HepG2 (cell line): Measurements from ENCODE around the gene HAGHL. TPM values are rescaled to one million over a fixed set of nuclear protein-coding genes. Genes with fewer than 3 reads are reported as not detected.

Experiments used
- ATAC-seq: fragments of 200-7000 bp; cut with Tn5 transposase; 3 replicates; pipeline ENCODE4 v1.9.1; 2020; ENCODE audit warnings: mild to moderate bottlenecking, moderate library complexity
- BruUV-seq: library from RNA; stranded (reverse); fragments of 400-500 nt; replicated peaks from 2 replicates; lab custom pipeline; 2021; lab: Mats Ljungman, UMichigan
- CTCF ChIA-PET: fragments of 300-600 bp; formaldehyde crosslinking; extraction: SDS; loops from one replicate; lab custom pipeline; 2021; ENCODE audit warnings: low total read pairs, inconsistent platforms, low intra/inter-chr PET ratio; lab: Yijun Ruan, JAX
- POLR2A ChIA-PET: fragments of 350-600 bp; sonication (Branson Sonifier 250); formaldehyde crosslinking; loops from one replicate; lab custom pipeline; 2020; ENCODE audit warnings: antibody characterized with exemption, inconsistent platforms; lab: Yijun Ruan, JAX
- DNase-seq: peaks from one replicate; pipeline ENCODE4 v3.0.0-alpha.2; 2015; ENCODE audit warnings: low spot score
- FAIRE-seq: peaks from 3 replicates; lab custom pipeline; 2011; peaks lifted over from hg19 to GRCh38; lab: Jason Lieb, UNC
- H2AFZ ChIP-seq: one replicate; pipeline ENCODE4 v1.6.1; 2011; ENCODE audit warnings: low read length, inconsistent platforms
- H3K27ac ChIP-seq: fragments of 300-600 bp; 3 replicates; pipeline ENCODE4 v1.8.0; 2011; ENCODE audit warnings: mixed run types, mild to moderate bottlenecking, mixed read lengths, low read length, inconsistent platforms; ENCODE audit not compliant: insufficient read depth; ENCODE audit errors: extremely low read length
- H3K27me3 ChIP-seq, 2 experiments: fragments of 200-600 bp in 1 of 2; 2 replicates in 1 of 2; 3 replicates in 1 of 2; pipeline versions ENCODE4 v1.6.0 to v1.8.0; 2011; ENCODE audit warnings: low read length in 2 of 2, mild to moderate bottlenecking in 2 of 2, moderate library complexity in 2 of 2, inconsistent platforms in 1 of 2; ENCODE audit not compliant: insufficient read depth in 2 of 2, control insufficient read depth in 1 of 2
- H3K36me3 ChIP-seq, 2 experiments: fragments of 200-600 bp in 1 of 2; replicated peaks in 1 of 2; 2 replicates in 1 of 2; 3 replicates in 1 of 2; pipeline versions ENCODE4 v1.5.1 to v1.8.0; 2011; ENCODE audit warnings: low read length in 2 of 2, inconsistent platforms in 1 of 2; ENCODE audit not compliant: insufficient read depth in 2 of 2, control insufficient read depth in 1 of 2
- H3K4me1 ChIP-seq: 2 replicates; pipeline ENCODE4 v1.5.1; 2012; ENCODE audit warnings: low read length, inconsistent platforms; ENCODE audit not compliant: insufficient read depth
- H3K4me2 ChIP-seq: 2 replicates; pipeline ENCODE4 v1.6.0; 2011; ENCODE audit warnings: low read depth, low read length, inconsistent platforms
- H3K4me3 ChIP-seq, 3 experiments: fragments of 200-600 bp in 1 of 3; sonication (generic), shearing (Covaris generic) in 1 of 3; replicated peaks in 1 of 3; 2 replicates each; pipeline ENCODE4 v1.5.1; 2011 to 2016; ENCODE audit warnings: low read length in 3 of 3, inconsistent platforms in 2 of 3, low read depth in 2 of 3, mild to moderate bottlenecking in 2 of 3, control low read depth in 1 of 3, mixed read lengths in 1 of 3; ENCODE audit not compliant: insufficient read depth in 1 of 3
- H3K79me2 ChIP-seq: one replicate; pipeline ENCODE4 v1.6.1; 2011; ENCODE audit warnings: low read length, inconsistent platforms; ENCODE audit not compliant: insufficient read depth
- H3K9ac ChIP-seq: 2 replicates; pipeline ENCODE4 v1.6.0; 2011; ENCODE audit warnings: mild to moderate bottlenecking, low read depth, low read length, inconsistent platforms; ENCODE audit not compliant: insufficient read depth
- H3K9me3 ChIP-seq: 2 replicates; pipeline ENCODE4 v1.5.1; 2012; ENCODE audit warnings: mild to moderate bottlenecking, low read length
- H4K20me1 ChIP-seq: 2 replicates; pipeline ENCODE4 v1.6.0; 2011; ENCODE audit warnings: inconsistent platforms, mild to moderate bottlenecking, low read length, moderate library complexity; ENCODE audit not compliant: insufficient read depth
- AGO2 ChIP-seq: fragments of 200-400 bp; formaldehyde crosslinking; optimal IDR thresholded peaks from 2 replicates; pipeline ENCODE3; 2017; ENCODE audit warnings: mild to moderate bottlenecking, low read depth, low read length, moderate library complexity
- FOSL2 ChIP-seq: sonication (generic); formaldehyde crosslinking; IDR thresholded peaks from 2 replicates; pipeline ENCODE4 v1.4.0; 2020; ENCODE audit warnings: missing genetic modification reagents
- HNF4A ChIP-seq: sonication (generic); formaldehyde crosslinking; IDR thresholded peaks from 2 replicates; pipeline ENCODE4 v1.4.0; 2020; ENCODE audit warnings: missing genetic modification reagents
- KDM2A ChIP-seq: sonication (generic); formaldehyde crosslinking; IDR thresholded peaks from 2 replicates; pipeline ENCODE4 v1.4.0; 2020; ENCODE audit warnings: low read depth, missing genetic modification reagents, borderline replicate concordance
- NFE2L1 ChIP-seq: sonication (generic); formaldehyde crosslinking; IDR thresholded peaks from 2 replicates; pipeline ENCODE4 v1.4.0; 2020; ENCODE audit warnings: missing genetic modification reagents, mild to moderate bottlenecking, borderline replicate concordance
- POLR2A ChIP-seq, 2 experiments: IDR thresholded peaks; 2 replicates each; pipeline ENCODE4 v1.6.1; 2011; ENCODE audit warnings: low read depth in 2 of 2, low read length in 2 of 2, mild to moderate bottlenecking in 1 of 2, moderate library complexity in 1 of 2; ENCODE audit not compliant: insufficient read depth in 1 of 2
- RAD51 ChIP-seq: fragments of 450-650 bp; IDR thresholded peaks from 2 replicates; pipeline ENCODE4 v1.6.1; 2016; ENCODE audit warnings: borderline replicate concordance
- RBFOX2 ChIP-seq: fragments of 200-400 bp; formaldehyde crosslinking; IDR thresholded peaks from 2 replicates; pipeline ENCODE4 v1.6.1; 2017; ENCODE audit warnings: low read depth, mild to moderate bottlenecking, low read length
- RFX3 ChIP-seq: IDR thresholded peaks from 2 replicates; pipeline ENCODE4 v1.6.1; 2016; ENCODE audit warnings: missing biosample characterization, missing genetic modification reagents
- RFXAP ChIP-seq: sonication (generic); formaldehyde crosslinking; IDR thresholded peaks from 2 replicates; pipeline ENCODE4 v1.4.0; 2020; ENCODE audit warnings: missing genetic modification reagents, borderline replicate concordance
- SNAPC5 ChIP-seq: sonication (generic); formaldehyde crosslinking; IDR thresholded peaks from 2 replicates; pipeline ENCODE4 v1.8.1; 2023; ENCODE audit warnings: mild to moderate bottlenecking, missing genetic modification reagents, borderline replicate concordance
- SP140L ChIP-seq: sonication (generic); formaldehyde crosslinking; IDR thresholded peaks from 2 replicates; pipeline ENCODE4 v1.4.0; 2020; ENCODE audit warnings: missing genetic modification reagents, borderline replicate concordance
- SRSF9 ChIP-seq: fragments of 200-400 bp; formaldehyde crosslinking; IDR thresholded peaks from 2 replicates; pipeline ENCODE4 v1.6.1; 2018; ENCODE audit warnings: borderline replicate concordance, mild to moderate bottlenecking, low read depth, low read length; ENCODE audit not compliant: insufficient read depth, poor library complexity, severe bottlenecking
- TGIF2 ChIP-seq: IDR thresholded peaks from 2 replicates; pipeline ENCODE4 v1.6.1; 2016; ENCODE audit warnings: control low read depth, missing compliant biosample characterization
- THRA ChIP-seq: sonication (generic); formaldehyde crosslinking; IDR thresholded peaks from 2 replicates; pipeline ENCODE4 v1.4.0; 2020; ENCODE audit warnings: missing genetic modification reagents, borderline replicate concordance
- ZC3H13 ChIP-seq: sonication (generic); formaldehyde crosslinking; IDR thresholded peaks from 2 replicates; pipeline ENCODE4 v1.8.1; 2023; ENCODE audit warnings: mild to moderate bottlenecking, missing genetic modification reagents, moderate library complexity
- ZFY ChIP-seq: sonication (generic); formaldehyde crosslinking; IDR thresholded peaks from 2 replicates; pipeline ENCODE4 v1.4.0; 2020; ENCODE audit warnings: missing genetic modification reagents
- ZNF569 ChIP-seq: sonication (generic); formaldehyde crosslinking; IDR thresholded peaks from 2 replicates; pipeline ENCODE4 v1.5.0; 2020; ENCODE audit warnings: mild to moderate bottlenecking, missing genetic modification reagents, moderate library complexity, borderline replicate concordance
- WGBS: methylation state at CpG from one replicate; pipeline ENCODE4 v1.1.6; 2017; ENCODE audit warnings: low lambda C conversion rate; 5-methylcytosine and 5-hydroxymethylcytosine counted together
- in situ Hi-C: cut with HindIII; loops from 2 replicates; pipeline ENCODE4 v1.10.0; 2017; ENCODE audit warnings: low pct_unique_long_range_greater_than_20kb; ENCODE audit not compliant: extremely low pct_ligation_motif_present
- intact Hi-C: fragments of 100-400 bp; cut with micrococcal nuclease; formaldehyde crosslinking; loops from one replicate; pipeline ENCODE4 v1.10.0; 2022; ENCODE audit not compliant: unreplicated experiment
- polyA plus RNA-seq, 8 experiments: library from polyadenylated mRNA; depleted of rRNA in 3 of 8; stranded (reverse) in 7 of 8; unstranded in 1 of 8; fragments of >200 nt; fragmentation: Illumina TruSeq in 4 of 8; extraction: Trizol in 4 of 8; gene quantifications; 2 replicates each; pipeline versions ENCODE4 v1.2.1 to v1.2.3, GENCODE V29; 2011 to 2016; ENCODE audit warnings: low read depth in 4 of 8, missing spikeins in 1 of 8, mixed read lengths in 1 of 8; ENCODE audit not compliant: insufficient read depth in 1 of 8
- total RNA-seq, 5 experiments: library from RNA; depleted of rRNA; stranded (reverse); fragments of >200 nt; fragmentation: Illumina TruSeq; extraction: Trizol; gene quantifications; 2 replicates each; pipeline ENCODE4 v1.2.3, GENCODE V29; 2016; ENCODE audit warnings: low read depth in 1 of 5

HAGHL gene
- total and polyA plus RNA-seq, 2 of the 13 experiments (the other 11 are each of a cell fraction or from before 2014, with no cell fraction given) = 3.4 to 8.4 TPM

GRCh38 chr16:729768-730665, 3.1 kb downstream of the HAGHL start:
- Histone ChIP-seq H2AFZ (no peak overlapping the region), H3K9ac (no peak overlapping the region), H3K27ac (no peak overlapping the region), H4K20me1 (0 out of 2 replicates have a peak, but pooled peaks cover 2% of the 10 kb centered on the region), H3K4me1 (peaks cover 11% of the 10 kb centered on the region), H3K4me2 (no peak overlapping the region), H3K79me2 (no peaks in the 10 kb centered on the region), H3K27me3 (peaks cover 0 to 3% of the 10 kb centered on the region in 2 experiments; a peak in 1 of 5 replicates), H3K9me3 (no peaks in the 10 kb centered on the region), H3K4me3 (no peak overlapping the region), H3K36me3 (peaks cover 3 to 8% of the 10 kb centered on the region in 2 experiments; a peak in 2 of 5 replicates)
- BruUV-seq = no TSS peak
- CTCF ChIA-PET = no interaction called here
- ATAC-seq (no peak), DNase-seq (no peak), FAIRE-seq (no peak)
- WGBS = 96% methylated on average over 16 of the region's 37 CpGs
- TF ChIP-seq TGIF2 (no peak), ZC3H13 (CRISPR knock-in tag) (no peak), RBFOX2 (peak; percentile 36), NFE2L1 (CRISPR knock-in tag) (no peak), FOSL2 (no peak), POLR2A (IDR thresholded peaks at IDR 0.05; ENCODE audit: insufficient read depth in 1 of 2, low read depth in 2 of 2, low read length in 2 of 2) (peak in 1 of 2 experiments; percentile 14; a peak in 1 of 4 replicates), KDM2A (CRISPR knock-in tag) (no peak), AGO2 (peak; percentile 8), SNAPC5 (no peak), SP140L (CRISPR knock-in tag) (no peak), ZNF569 (CRISPR knock-in tag) (no peak), RAD51 (no peak), RFXAP (no peak), RFX3 (no peak), HNF4A (CRISPR knock-in tag) (no peak), ZFY (CRISPR knock-in tag) (no peak), SRSF9 (no peak), THRA (CRISPR knock-in tag) (no peak)
- POLR2A ChIA-PET = interaction anchor here (1.3 to 2.0 kb wide), 2 partner anchors 9 to 10 kb away, joined by 4 to 7 read pairs; partner anchors contain the start of genes ANTKMT and CIAO3
- intact Hi-C loops (no loop called here), in situ Hi-C loops (no loop called here)
